Measurements from ENCODE around the gene STAB2.
A peak's percentile ranks its signal among the peaks of the same experiment; 100 is the strongest.

STAB2 gene

GRCh38 chr12:103779410-103780092 lies 192.5 kb downstream of the STAB2 start:
- DNase-seq = no peak

GRCh38 chr12:103780093-103780440 lies 193.0 kb downstream of the STAB2 start:
- DNase-seq = no peak

GRCh38 chr12:103780992-103781391 lies 193.9 kb downstream of the STAB2 start:
- no peak for DNase-seq

GRCh38 chr12:103782399-103782798 lies 195.3 kb downstream of the STAB2 start:
- no peak for DNase-seq

GRCh38 chr12:103783744-103784664 lies 196.9 kb downstream of the STAB2 start:
- DNase-seq = no peak

GRCh38 chr12:103785243-103786031 lies 198.4 kb downstream of the STAB2 start:
- DNase-seq = no peak

- DNase-seq = no peak
Observed at GRCh38 chr12:103786201-103786600, 199.1 kb downstream of the STAB2 start.

- DNase-seq = no peak
Observed at GRCh38 chr12:103791350-103791920, 204.4 kb downstream of the STAB2 start.

GRCh38 chr12:103793046-103793445 lies 206.0 kb downstream of the STAB2 start:
- DNase-seq = no peak

- no peak for DNase-seq
Observed at GRCh38 chr12:103793512-103794045, 206.5 kb downstream of the STAB2 start.

- DNase-seq = no peak
Observed at GRCh38 chr12:103794309-103795213, 207.5 kb downstream of the STAB2 start.

GRCh38 chr12:103798586-103798985 lies 211.5 kb downstream of the STAB2 start:
- no peak for DNase-seq

GRCh38 chr12:103799504-103799856 lies 212.4 kb downstream of the STAB2 start:
- no peak for DNase-seq

- DNase-seq = peak in 43 of 56 donors; percentile 2 to 81 (median 25)
Observed at GRCh38 chr12:103799857-103800771, 213.0 kb downstream of the STAB2 start.

GRCh38 chr12:103801709-103802585 lies 214.9 kb downstream of the STAB2 start:
- DNase-seq = peak in 3 of 56 donors; percentile 9 to 43 (median 11)

GRCh38 chr12:103802586-103802886 lies 215.5 kb downstream of the STAB2 start:
- peak in 1 of 56 donors; percentile 43 for DNase-seq

- DNase-seq = no peak
Observed at GRCh38 chr12:103803847-103804246, 216.8 kb downstream of the STAB2 start.
